Measurements from ENCODE around the gene KANSL1. TPM values are rescaled to one million over a fixed set of nuclear protein-coding genes. Genes with fewer than 3 reads are reported as not detected.
"Not testable (repeated sequence)": the region's sequence is repeated elsewhere in the genome, so short reads cannot be mapped to it uniquely, and the experiment has no call there.

KANSL1 gene
- polyA plus RNA-seq, 2 donors: 14.6 to 25.4 TPM

- not testable (repeated sequence) for H3K27ac ChIP-seq (ENCODE audit: low read depth in 2 of 2, low read length in 1 of 2); H3K27me3 ChIP-seq (ENCODE audit: control insufficient read depth in 1 of 2, insufficient read depth in 2 of 2, low read length in 2 of 2); H3K36me3 ChIP-seq (ENCODE audit: control insufficient read depth in 2 of 2, insufficient read depth in 2 of 2, low read length in 1 of 2); H3K9me3 ChIP-seq (ENCODE audit: control insufficient read depth in 2 of 2, insufficient read depth in 1 of 2, low read depth in 1 of 2, low read length in 1 of 2); H3K4me3 ChIP-seq (ENCODE audit: low read depth in 1 of 2, low read length in 2 of 2)
- H3K4me1 ChIP-seq (ENCODE audit: control insufficient read depth in 2 of 2, insufficient read depth in 2 of 2, low read length in 1 of 2): peaks cover 3 to 10% of the 10 kb centered on the region in 2 donors
- 87 to 90% methylated on average over 14 of the region's 14 CpGs for WGBS, 2 donors
Observed at GRCh38 chr17:46181316-46181715, 11.9 kb downstream of the KANSL1 start.

- WGBS, 2 donors: 66 to 71% methylated on average over 2 of the region's 2 CpGs
Observed at GRCh38 chr17:46180892-46181274, 12.3 kb downstream of the KANSL1 start.

GRCh38 chr17:46180185-46180891, 12.9 kb downstream of the KANSL1 start:
- H3K36me3 ChIP-seq (ENCODE audit: control insufficient read depth in 2 of 2, insufficient read depth in 2 of 2, low read length in 1 of 2); H3K9me3 ChIP-seq (ENCODE audit: control insufficient read depth in 2 of 2, insufficient read depth in 1 of 2, low read depth in 1 of 2, low read length in 1 of 2); H3K27me3 ChIP-seq (ENCODE audit: control insufficient read depth in 1 of 2, insufficient read depth in 2 of 2, low read length in 2 of 2); H3K4me3 ChIP-seq (ENCODE audit: low read depth in 1 of 2, low read length in 2 of 2); H3K27ac ChIP-seq (ENCODE audit: low read depth in 2 of 2, low read length in 1 of 2): not testable (repeated sequence)
- WGBS, 2 donors: 90 to 91% methylated on average over 16 of the region's 16 CpGs
- peaks cover 3 to 10% of the 10 kb centered on the region in 2 donors for H3K4me1 ChIP-seq (ENCODE audit: control insufficient read depth in 2 of 2, insufficient read depth in 2 of 2, low read length in 1 of 2)

More at GRCh38 chr17:46180892-46181274, 12.3 kb downstream of the KANSL1 start:
- no peaks in the 10 kb centered on the region for H3K36me3 ChIP-seq (ENCODE audit: control insufficient read depth in 2 of 2, insufficient read depth in 2 of 2, low read length in 1 of 2)
- peaks cover 3 to 10% of the 10 kb centered on the region in 2 donors for H3K4me1 ChIP-seq (ENCODE audit: control insufficient read depth in 2 of 2, insufficient read depth in 2 of 2, low read length in 1 of 2)
- no peaks in the 10 kb centered on the region for H3K9me3 ChIP-seq (ENCODE audit: control insufficient read depth in 2 of 2, insufficient read depth in 1 of 2, low read depth in 1 of 2, low read length in 1 of 2)
- H3K4me3 ChIP-seq (ENCODE audit: low read depth in 1 of 2, low read length in 2 of 2): no peak overlapping the region
- H3K27ac ChIP-seq (ENCODE audit: low read depth in 2 of 2, low read length in 1 of 2): no peak overlapping the region
- no peaks in the 10 kb centered on the region for H3K27me3 ChIP-seq (ENCODE audit: control insufficient read depth in 1 of 2, insufficient read depth in 2 of 2, low read length in 2 of 2)

GRCh38 chr17:46179375-46179999, 13.7 kb downstream of the KANSL1 start:
- H3K4me1 ChIP-seq (ENCODE audit: control insufficient read depth in 2 of 2, insufficient read depth in 2 of 2, low read length in 1 of 2): peaks cover 3 to 7% of the 10 kb centered on the region in 2 donors
- WGBS, 2 donors: 81% methylated on average over 11 of the region's 11 CpGs
- no peak overlapping the region for H3K27ac ChIP-seq (ENCODE audit: low read depth in 2 of 2, low read length in 1 of 2)

GRCh38 chr17:46178550-46179214, 14.5 kb downstream of the KANSL1 start:
- H3K9me3 ChIP-seq (ENCODE audit: control insufficient read depth in 2 of 2, insufficient read depth in 1 of 2, low read depth in 1 of 2, low read length in 1 of 2): no peaks in the 10 kb centered on the region
- WGBS, 2 donors: 59 to 75% methylated on average over 4 of the region's 4 CpGs
- H3K4me1 ChIP-seq (ENCODE audit: control insufficient read depth in 2 of 2, insufficient read depth in 2 of 2, low read length in 1 of 2): peaks cover 3 to 7% of the 10 kb centered on the region in 2 donors

More at GRCh38 chr17:46179375-46179999, 13.7 kb downstream of the KANSL1 start:
- H3K9me3 ChIP-seq (ENCODE audit: control insufficient read depth in 2 of 2, insufficient read depth in 1 of 2, low read depth in 1 of 2, low read length in 1 of 2): no peaks in the 10 kb centered on the region
- no peaks in the 10 kb centered on the region for H3K36me3 ChIP-seq (ENCODE audit: control insufficient read depth in 2 of 2, insufficient read depth in 2 of 2, low read length in 1 of 2)
- H3K4me3 ChIP-seq (ENCODE audit: low read depth in 1 of 2, low read length in 2 of 2): no peak overlapping the region
- H3K27me3 ChIP-seq (ENCODE audit: control insufficient read depth in 1 of 2, insufficient read depth in 2 of 2, low read length in 2 of 2): no peaks in the 10 kb centered on the region

DNA sequence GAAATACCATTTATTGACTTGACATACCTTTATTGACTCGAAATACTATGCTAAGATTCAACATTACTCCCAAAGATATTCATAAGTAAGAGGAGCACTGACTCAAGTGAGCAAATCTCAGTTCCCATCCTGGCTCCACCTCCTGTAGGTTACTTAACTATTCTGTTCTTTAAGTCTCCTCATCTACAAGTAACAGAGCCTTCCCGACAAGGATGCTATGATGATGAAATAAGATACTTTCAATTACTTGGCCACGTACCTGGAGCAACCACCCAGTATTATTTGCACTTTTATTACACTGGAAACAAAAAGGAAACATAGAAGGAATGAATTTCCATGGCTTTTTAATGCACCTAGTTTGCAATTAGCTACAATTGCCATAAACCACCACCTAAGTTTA, 16.3 kb downstream of the KANSL1 start:
- WGBS, 2 donors: 74 to 76% methylated on average over 3 of the region's 3 CpGs

More at GRCh38 chr17:46178550-46179214, 14.5 kb downstream of the KANSL1 start:
- no peak overlapping the region for H3K27ac ChIP-seq (ENCODE audit: low read depth in 2 of 2, low read length in 1 of 2)
- no peaks in the 10 kb centered on the region for H3K36me3 ChIP-seq (ENCODE audit: control insufficient read depth in 2 of 2, insufficient read depth in 2 of 2, low read length in 1 of 2)
- H3K27me3 ChIP-seq (ENCODE audit: control insufficient read depth in 1 of 2, insufficient read depth in 2 of 2, low read length in 2 of 2): no peaks in the 10 kb centered on the region
- H3K4me3 ChIP-seq (ENCODE audit: low read depth in 1 of 2, low read length in 2 of 2): no peak overlapping the region

GRCh38 chr17:46175891-46176290, 17.3 kb downstream of the KANSL1 start:
- no peaks in the 10 kb centered on the region for H3K9me3 ChIP-seq (ENCODE audit: control insufficient read depth in 2 of 2, insufficient read depth in 1 of 2, low read depth in 1 of 2, low read length in 1 of 2)
- H3K4me1 ChIP-seq (ENCODE audit: control insufficient read depth in 2 of 2, insufficient read depth in 2 of 2, low read length in 1 of 2): peaks cover 0 to 4% of the 10 kb centered on the region in 2 donors
- H3K27me3 ChIP-seq (ENCODE audit: control insufficient read depth in 1 of 2, insufficient read depth in 2 of 2, low read length in 2 of 2): no peaks in the 10 kb centered on the region
- WGBS, 2 donors: 15 to 17% methylated on average over 1 of the region's 1 CpG
- H3K36me3 ChIP-seq (ENCODE audit: control insufficient read depth in 2 of 2, insufficient read depth in 2 of 2, low read length in 1 of 2): peaks cover 3 to 9% of the 10 kb centered on the region in 2 donors
- no peak overlapping the region for H3K4me3 ChIP-seq (ENCODE audit: low read depth in 1 of 2, low read length in 2 of 2)
- H3K27ac ChIP-seq (ENCODE audit: low read depth in 2 of 2, low read length in 1 of 2): no peak overlapping the region

More for the DNA sequence above, 16.3 kb downstream of the KANSL1 start:
- Histone ChIP-seq H3K27me3 (ENCODE audit: control insufficient read depth in 1 of 2, insufficient read depth in 2 of 2, low read length in 2 of 2) (no peaks in the 10 kb centered on the region), H3K27ac (ENCODE audit: low read depth in 2 of 2, low read length in 1 of 2) (no peak overlapping the region), H3K4me3 (ENCODE audit: low read depth in 1 of 2, low read length in 2 of 2) (no peak overlapping the region), H3K4me1 (ENCODE audit: control insufficient read depth in 2 of 2, insufficient read depth in 2 of 2, low read length in 1 of 2) (peaks cover 0 to 4% of the 10 kb centered on the region in 2 donors), H3K9me3 (ENCODE audit: control insufficient read depth in 2 of 2, insufficient read depth in 1 of 2, low read depth in 1 of 2, low read length in 1 of 2) (no peaks in the 10 kb centered on the region), H3K36me3 (ENCODE audit: control insufficient read depth in 2 of 2, insufficient read depth in 2 of 2, low read length in 1 of 2) (no peaks in the 10 kb centered on the region)

- Histone ChIP-seq H3K36me3 (ENCODE audit: control insufficient read depth in 2 of 2, insufficient read depth in 2 of 2, low read length in 1 of 2) (peaks cover 6 to 9% of the 10 kb centered on the region in 2 donors), H3K27ac (ENCODE audit: low read depth in 2 of 2, low read length in 1 of 2) (no peak overlapping the region), H3K27me3 (ENCODE audit: control insufficient read depth in 1 of 2, insufficient read depth in 2 of 2, low read length in 2 of 2) (no peaks in the 10 kb centered on the region), H3K4me1 (ENCODE audit: control insufficient read depth in 2 of 2, insufficient read depth in 2 of 2, low read length in 1 of 2) (no peaks in the 10 kb centered on the region), H3K4me3 (ENCODE audit: low read depth in 1 of 2, low read length in 2 of 2) (no peak overlapping the region), H3K9me3 (ENCODE audit: control insufficient read depth in 2 of 2, insufficient read depth in 1 of 2, low read depth in 1 of 2, low read length in 1 of 2) (no peaks in the 10 kb centered on the region)
- WGBS, 2 donors: 91% methylated on average over 2 of the region's 2 CpGs
Observed at GRCh38 chr17:46173153-46173552, 20.1 kb downstream of the KANSL1 start.

DNA sequence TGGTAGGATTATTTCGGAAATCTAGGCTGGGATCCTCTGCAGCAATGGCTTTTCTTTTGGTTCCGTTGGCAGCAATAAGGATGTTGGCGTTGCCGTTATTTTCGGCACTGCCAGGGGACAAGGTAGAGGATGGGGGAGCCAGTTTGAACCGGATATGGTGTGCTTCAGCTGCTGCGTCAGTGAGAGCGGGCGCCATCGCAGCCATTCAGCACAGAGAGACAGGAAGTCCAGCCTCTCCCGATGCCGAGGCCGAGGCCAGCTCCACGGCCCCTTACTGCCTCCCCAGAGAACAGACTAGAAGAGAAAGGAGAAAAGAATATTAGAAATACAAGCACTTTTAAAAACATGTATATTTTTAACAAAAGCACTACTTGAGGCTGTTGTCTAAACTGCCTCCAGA, 21.3 kb downstream of the KANSL1 start:
- no peak overlapping the region for H3K27ac ChIP-seq (ENCODE audit: low read depth in 2 of 2, low read length in 1 of 2)
- H3K4me1 ChIP-seq (ENCODE audit: control insufficient read depth in 2 of 2, insufficient read depth in 2 of 2, low read length in 1 of 2): no peaks in the 10 kb centered on the region
- H3K36me3 ChIP-seq (ENCODE audit: control insufficient read depth in 2 of 2, insufficient read depth in 2 of 2, low read length in 1 of 2): peaks cover 6 to 9% of the 10 kb centered on the region in 2 donors
- 89% methylated on average over 14 of the region's 14 CpGs for WGBS, 2 donors
- H3K4me3 ChIP-seq (ENCODE audit: low read depth in 1 of 2, low read length in 2 of 2): no peak overlapping the region
- no peaks in the 10 kb centered on the region for H3K9me3 ChIP-seq (ENCODE audit: control insufficient read depth in 2 of 2, insufficient read depth in 1 of 2, low read depth in 1 of 2, low read length in 1 of 2)
- no peaks in the 10 kb centered on the region for H3K27me3 ChIP-seq (ENCODE audit: control insufficient read depth in 1 of 2, insufficient read depth in 2 of 2, low read length in 2 of 2)
